A673 (cell line): ENCODE data around the gene OXSM.

ENCODE experiments used
- EZH2 ChIP-seq: fragments of 200-600 bp; sonication (generic); IDR thresholded peaks from 2 replicates; pipeline ENCODE4 v1.6.1; 2017; ENCODE audit warnings: borderline replicate concordance, low read depth, mild to moderate bottlenecking, mixed read lengths, antibody characterized with exemption, low read length; ENCODE audit not compliant: poor library complexity, severe bottlenecking
- TF ChIP-seq, protein P1 (sequence below): fragments of 300-800, 200-600 bp; sonication (generic); conservative IDR thresholded peaks from 2 replicates; pipeline ENCODE4 v1.5.1; 2017; ENCODE audit warnings: low read depth, mild to moderate bottlenecking, antibody characterized with exemption, low read length, moderate library complexity, mixed read lengths

DNA sequence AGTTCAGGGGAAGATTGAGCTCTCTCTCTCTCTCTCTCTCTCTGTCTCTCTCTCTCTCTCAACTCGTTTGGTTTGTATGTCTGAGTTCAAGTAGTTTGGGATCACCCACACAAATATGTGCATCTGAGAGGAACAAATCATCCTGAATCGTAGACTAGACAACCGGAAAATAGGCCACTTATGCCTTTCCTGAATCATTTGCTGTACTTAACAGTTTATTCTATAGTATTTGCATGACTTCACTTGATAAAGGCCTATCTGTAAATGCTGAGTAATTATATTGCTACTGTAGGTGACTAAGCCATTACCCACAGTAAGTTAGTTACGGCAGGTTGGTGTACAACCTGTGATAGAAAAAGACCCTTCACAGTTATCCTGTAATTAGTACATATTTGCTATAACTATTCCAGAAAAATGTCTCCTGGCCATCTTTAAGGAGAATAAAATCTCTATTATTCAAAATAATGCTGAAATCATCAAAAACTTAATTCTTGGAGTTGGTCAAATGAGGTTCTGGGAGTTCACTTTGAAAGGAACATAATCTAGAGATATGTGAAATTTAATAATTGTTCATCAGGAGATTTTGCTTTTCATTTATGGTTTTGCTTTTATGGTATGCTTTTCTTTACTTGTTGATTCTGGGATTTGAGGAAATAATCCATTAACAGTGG is 31.1 kb downstream of the OXSM start:
- TF ChIP-seq, protein P1, sequence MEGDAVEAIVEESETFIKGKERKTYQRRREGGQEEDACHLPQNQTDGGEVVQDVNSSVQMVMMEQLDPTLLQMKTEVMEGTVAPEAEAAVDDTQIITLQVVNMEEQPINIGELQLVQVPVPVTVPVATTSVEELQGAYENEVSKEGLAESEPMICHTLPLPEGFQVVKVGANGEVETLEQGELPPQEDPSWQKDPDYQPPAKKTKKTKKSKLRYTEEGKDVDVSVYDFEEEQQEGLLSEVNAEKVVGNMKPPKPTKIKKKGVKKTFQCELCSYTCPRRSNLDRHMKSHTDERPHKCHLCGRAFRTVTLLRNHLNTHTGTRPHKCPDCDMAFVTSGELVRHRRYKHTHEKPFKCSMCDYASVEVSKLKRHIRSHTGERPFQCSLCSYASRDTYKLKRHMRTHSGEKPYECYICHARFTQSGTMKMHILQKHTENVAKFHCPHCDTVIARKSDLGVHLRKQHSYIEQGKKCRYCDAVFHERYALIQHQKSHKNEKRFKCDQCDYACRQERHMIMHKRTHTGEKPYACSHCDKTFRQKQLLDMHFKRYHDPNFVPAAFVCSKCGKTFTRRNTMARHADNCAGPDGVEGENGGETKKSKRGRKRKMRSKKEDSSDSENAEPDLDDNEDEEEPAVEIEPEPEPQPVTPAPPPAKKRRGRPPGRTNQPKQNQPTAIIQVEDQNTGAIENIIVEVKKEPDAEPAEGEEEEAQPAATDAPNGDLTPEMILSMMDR: no peak
- no peak for TF ChIP-seq EZH2
